AG09319 (cell line): ENCODE measurements around the gene CFAP46.

Experiments used
- DNase-seq: peaks from one replicate; pipeline ENCODE4 v3.0.0-alpha.2; 2010; ENCODE audit warnings: low read depth; ENCODE audit errors: extremely low read depth
- TF ChIP-seq, protein P1 (sequence below): IDR thresholded peaks from 2 replicates; pipeline ENCODE4 v1.5.1; 2011; ENCODE audit warnings: low read depth, mild to moderate bottlenecking, inconsistent platforms, low read length, moderate library complexity

The CFAP46 gene

DNA sequence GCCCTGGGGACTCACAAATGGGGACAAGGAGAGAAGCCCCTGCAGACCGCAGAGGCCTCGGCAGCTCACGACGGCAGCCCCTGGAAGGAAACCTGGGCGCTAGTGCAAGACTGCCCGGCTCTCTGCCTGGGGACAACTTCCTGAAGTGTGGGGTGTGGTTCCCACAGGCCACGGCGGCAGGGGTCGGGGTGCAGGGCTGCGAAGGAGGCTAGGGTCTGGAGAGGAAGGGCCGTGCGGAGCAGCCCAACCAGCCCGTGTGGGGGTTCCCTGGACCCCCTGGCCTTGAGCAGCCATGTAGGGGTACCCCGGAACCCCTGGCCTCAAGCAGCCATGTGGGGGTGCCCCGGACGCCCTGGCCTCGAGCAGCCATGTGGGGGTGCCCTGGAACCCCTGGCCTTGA lies 19.5 kb downstream of the CFAP46 start:
- no peak for DNase-seq
- TF ChIP-seq, protein P1, sequence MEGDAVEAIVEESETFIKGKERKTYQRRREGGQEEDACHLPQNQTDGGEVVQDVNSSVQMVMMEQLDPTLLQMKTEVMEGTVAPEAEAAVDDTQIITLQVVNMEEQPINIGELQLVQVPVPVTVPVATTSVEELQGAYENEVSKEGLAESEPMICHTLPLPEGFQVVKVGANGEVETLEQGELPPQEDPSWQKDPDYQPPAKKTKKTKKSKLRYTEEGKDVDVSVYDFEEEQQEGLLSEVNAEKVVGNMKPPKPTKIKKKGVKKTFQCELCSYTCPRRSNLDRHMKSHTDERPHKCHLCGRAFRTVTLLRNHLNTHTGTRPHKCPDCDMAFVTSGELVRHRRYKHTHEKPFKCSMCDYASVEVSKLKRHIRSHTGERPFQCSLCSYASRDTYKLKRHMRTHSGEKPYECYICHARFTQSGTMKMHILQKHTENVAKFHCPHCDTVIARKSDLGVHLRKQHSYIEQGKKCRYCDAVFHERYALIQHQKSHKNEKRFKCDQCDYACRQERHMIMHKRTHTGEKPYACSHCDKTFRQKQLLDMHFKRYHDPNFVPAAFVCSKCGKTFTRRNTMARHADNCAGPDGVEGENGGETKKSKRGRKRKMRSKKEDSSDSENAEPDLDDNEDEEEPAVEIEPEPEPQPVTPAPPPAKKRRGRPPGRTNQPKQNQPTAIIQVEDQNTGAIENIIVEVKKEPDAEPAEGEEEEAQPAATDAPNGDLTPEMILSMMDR, result no peak

DNA sequence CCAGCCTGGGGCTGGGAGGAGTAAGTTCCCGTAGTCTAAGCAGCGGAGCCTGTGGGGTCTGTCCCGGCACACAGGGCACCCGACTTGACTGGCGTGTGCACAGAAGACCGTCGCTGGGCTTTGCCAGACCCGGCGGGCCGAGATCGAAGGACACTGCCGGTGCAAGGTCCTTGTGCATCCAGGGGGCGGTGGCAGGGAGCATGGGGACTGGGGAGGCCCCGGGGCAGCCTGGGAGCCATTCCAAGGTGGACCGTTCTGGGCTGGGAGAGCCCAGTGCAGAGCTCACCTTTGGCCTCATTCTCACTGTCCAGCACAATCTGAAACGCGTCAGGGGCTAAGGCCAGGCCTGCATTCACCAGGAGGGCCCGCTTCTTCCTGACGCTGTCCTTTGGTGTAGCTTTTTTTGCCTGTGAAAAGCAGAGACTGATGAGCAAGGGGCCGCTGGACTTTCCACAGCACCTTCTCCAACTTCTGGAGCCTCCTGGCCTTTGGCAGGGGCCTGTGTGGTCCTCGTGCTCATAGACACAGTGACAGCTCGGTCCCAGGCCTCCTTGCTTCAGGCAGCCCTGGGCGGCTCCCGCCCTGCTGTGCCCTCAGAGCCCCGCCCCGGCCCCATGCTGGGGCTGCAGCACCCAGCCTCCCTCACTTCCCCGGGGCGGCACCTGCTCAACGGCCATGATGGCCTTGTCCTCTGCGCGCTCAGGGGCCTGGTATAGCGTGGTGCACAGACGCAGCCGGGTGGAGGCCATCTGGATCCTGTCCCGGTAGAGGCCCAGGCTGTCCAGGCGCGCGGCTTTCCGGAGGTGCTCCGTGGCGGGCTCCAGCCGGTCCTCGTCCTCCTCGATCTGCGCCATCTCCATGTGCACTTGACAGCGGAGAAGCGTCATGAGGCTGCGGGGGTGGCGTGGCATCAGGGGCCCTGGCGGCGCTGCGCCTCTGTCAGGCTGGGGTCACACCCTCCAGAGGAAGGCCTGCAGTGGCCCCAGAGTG lies 20.3 kb downstream of the CFAP46 start:
- TF ChIP-seq, protein P1, result no peak
- DNase-seq, result no peak

DNA sequence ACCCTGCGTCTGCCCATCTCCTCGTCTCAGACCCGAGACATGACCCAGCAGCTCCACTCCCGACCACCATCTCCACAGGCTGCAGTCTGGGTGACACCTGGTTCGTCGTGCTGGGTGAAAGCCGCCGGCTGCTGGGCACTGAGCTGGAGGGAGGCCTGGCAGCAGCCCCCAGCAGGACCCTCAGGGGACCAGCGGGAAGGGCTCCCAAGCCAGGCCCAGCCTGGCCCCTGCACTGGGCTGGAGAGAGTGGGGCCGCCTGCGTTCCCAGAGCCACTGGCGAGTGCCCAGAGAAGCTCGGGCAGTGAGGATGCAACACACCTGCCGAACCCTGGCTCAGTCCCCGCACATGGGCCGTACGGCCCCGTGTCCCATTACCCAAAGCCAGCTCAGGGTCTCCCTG lies 21.3 kb downstream of the CFAP46 start:
- no peak for DNase-seq
- TF ChIP-seq, protein P1, result no peak

DNA sequence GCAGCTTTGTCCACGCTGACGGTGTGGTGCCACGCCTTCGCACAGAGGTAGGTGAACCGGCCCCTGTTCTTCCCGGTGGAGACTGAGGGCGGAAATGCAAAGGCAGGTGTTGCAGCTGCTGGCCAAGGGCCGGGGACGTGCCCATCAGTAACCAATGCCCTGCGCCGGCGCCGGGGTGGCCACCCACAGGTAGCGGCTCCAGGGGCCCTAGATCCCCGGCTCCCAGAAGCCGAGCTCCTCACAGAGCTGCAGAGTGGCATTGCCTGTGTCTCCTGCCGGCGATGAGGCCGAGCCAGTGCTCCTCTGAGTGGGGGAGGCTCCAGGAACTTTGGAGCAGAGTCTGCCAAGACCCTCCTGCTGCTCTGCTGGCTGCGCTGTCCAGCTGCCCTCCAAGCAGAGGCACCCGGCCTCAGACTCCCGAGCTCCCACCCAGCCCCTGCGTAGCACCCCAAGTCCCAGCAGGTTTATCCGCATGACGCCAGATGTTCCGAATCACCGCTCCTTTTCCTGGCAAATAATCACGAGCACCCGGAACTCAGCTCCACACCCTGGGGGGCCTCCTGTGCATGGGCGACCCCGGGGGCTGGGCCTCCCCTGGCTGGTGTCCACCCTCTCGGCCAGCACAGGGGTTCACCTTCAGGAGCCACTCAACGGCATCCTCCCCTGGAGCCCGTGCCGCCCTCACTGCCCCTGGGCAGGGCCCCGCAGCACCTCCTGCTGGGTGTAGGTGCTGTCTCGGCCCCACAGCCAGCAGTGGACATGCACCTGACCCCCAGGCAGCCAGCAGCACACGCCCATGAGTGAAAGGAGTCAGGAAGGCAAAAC lies 22.1 kb downstream of the CFAP46 start:
- TF ChIP-seq, protein P1, result no peak

DNA sequence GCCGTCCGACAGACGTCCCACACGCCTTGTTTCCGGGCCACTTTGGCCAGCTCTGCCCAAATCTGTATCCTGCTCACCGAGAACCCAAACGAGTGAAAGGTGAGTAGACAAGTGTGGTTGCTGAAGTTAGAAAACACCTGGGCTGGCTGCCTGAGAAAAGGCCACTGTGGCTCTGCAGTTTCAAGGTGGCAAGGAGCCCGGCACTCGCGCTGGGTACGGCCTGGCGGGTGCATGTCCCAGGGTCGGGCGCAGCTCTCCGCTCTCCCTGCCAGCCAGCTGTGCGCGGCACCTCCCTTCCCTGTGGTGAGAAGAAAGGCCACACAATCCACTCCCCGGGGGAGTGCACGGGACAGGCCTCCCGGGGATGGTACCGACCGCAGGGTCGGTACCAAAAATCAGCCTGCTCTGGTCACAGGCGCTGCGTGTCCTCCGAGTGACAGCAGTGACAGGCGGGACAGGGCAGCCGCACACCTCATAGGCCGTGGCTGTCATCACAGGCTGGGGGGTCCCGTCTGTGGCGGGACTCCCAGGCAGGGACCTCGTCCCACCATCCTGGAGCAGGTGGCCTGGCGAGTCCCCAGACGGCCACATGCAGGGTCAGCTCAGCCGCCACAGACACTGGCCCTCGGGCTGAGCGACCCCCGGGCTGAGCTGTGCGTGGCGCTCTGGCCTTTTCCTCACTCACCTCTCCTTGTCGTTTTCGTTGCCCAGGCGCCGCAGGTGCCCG lies 22.8 kb downstream of the CFAP46 start:
- no peak for DNase-seq
- TF ChIP-seq, protein P1, result no peak

More for the DNA sequence above, 22.1 kb downstream of the CFAP46 start:
- no peak for DNase-seq

DNA sequence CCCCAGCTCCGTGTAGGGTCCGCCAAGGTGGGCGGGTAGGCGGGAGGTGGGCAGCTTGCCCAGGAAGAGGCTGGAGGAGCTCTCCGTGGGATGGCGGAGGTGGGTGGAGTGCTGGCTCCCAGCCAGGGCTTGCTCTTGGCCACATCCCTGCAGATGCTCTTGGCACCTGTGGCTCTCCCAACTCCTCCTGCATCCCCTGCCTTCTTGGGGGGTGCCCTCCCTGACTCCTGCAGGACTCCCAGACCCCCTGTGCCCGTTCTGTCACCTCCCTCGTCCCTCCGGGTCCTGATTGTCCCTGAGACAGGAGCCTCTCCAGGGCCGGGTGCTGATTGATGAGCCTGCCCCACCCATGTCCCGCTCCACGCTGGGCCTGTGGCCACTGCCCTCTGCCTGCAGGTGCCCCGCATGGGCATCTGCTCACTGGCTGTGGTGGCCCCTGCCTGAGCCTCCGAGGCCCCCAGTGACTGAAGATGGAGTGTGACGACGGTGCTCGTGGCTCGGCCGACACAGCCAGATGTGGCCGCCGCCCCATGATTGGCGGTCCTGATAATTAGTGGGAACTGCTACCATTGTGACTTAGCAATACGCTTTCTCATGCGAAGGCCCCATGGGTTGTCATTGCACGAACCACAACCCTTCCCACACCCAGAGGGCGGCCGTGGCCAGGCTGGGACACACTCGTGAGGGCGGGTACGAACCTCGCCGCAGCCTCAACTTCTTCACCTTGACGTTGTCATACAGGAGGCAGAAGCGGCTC lies 23.6 kb downstream of the CFAP46 start:
- DNase-seq, result no peak
- TF ChIP-seq, protein P1, result no peak
